ENCODE data around the gene PTPRG.

The PTPRG gene

GRCh38 chr3:62154457-62155148 is 593.2 kb downstream of the PTPRG start:
- H3K36me3 ChIP-seq (ENCODE audit: control insufficient read depth, low read length), result no peaks in the 10 kb centered on the region
- no peaks in the 10 kb centered on the region for H4K20me1 ChIP-seq (ENCODE audit: control insufficient read depth, insufficient read depth, low read depth, low read length)
- no peaks in the 10 kb centered on the region for H3K9me2 ChIP-seq (replicated peaks; ENCODE audit: control insufficient read depth, low read length)
- H3F3A ChIP-seq (ENCODE audit: control insufficient read depth, insufficient read depth), result no peaks in the 10 kb centered on the region
- H3K4me2 ChIP-seq (ENCODE audit: low read length), result no peak overlapping the region
- H3K4me1 ChIP-seq (ENCODE audit: control insufficient read depth, low read length), result no peaks in the 10 kb centered on the region
- H3K4me3 ChIP-seq (ENCODE audit: low read length), result no peak overlapping the region
- H3K27ac ChIP-seq (ENCODE audit: low read depth, low read length), result no peak overlapping the region
- no peaks in the 10 kb centered on the region for H3K79me2 ChIP-seq (ENCODE audit: control insufficient read depth, low read length)
- TF ChIP-seq EZH2phosphoT487 (IDR thresholded peaks at IDR 0.05; ENCODE audit: borderline replicate concordance, low read length), result no peak
- no peak for TF ChIP-seq CTCF (IDR thresholded peaks at IDR 0.05; ENCODE audit: low read depth, low read length, poor library complexity, severe bottlenecking)
- no peaks in the 10 kb centered on the region for H3K9me3 ChIP-seq (ENCODE audit: control insufficient read depth, insufficient read depth, low read length)
- no peaks in the 10 kb centered on the region for H3K27me3 ChIP-seq (ENCODE audit: control insufficient read depth, low read length)

- no peaks in the 10 kb centered on the region for H3K9me3 ChIP-seq (ENCODE audit: control insufficient read depth, insufficient read depth, low read length)
- H4K20me1 ChIP-seq (ENCODE audit: control insufficient read depth, insufficient read depth, low read depth, low read length), result no peaks in the 10 kb centered on the region
These were observed 597.8 kb downstream of the PTPRG start for GRCh38 chr3:62159056-62159708.

GRCh38 chr3:62159709-62160092 is 598.3 kb downstream of the PTPRG start:
- Histone ChIP-seq H4K20me1 (ENCODE audit: control insufficient read depth, insufficient read depth, low read depth, low read length) (no peaks in the 10 kb centered on the region), H3K9me3 (ENCODE audit: control insufficient read depth, insufficient read depth, low read length) (no peaks in the 10 kb centered on the region), H3K36me3 (ENCODE audit: control insufficient read depth, low read length) (no peaks in the 10 kb centered on the region), H3K4me2 (ENCODE audit: low read length) (no peak overlapping the region), H3K79me2 (ENCODE audit: control insufficient read depth, low read length) (no peaks in the 10 kb centered on the region), H3K4me3 (ENCODE audit: low read length) (no peak overlapping the region), H3K4me1 (ENCODE audit: control insufficient read depth, low read length) (no peaks in the 10 kb centered on the region), H3K27me3 (ENCODE audit: control insufficient read depth, low read length) (no peaks in the 10 kb centered on the region), H3K9me2 (replicated peaks; ENCODE audit: control insufficient read depth, low read length) (no peaks in the 10 kb centered on the region), H3F3A (ENCODE audit: control insufficient read depth, insufficient read depth) (no peaks in the 10 kb centered on the region), H3K27ac (ENCODE audit: low read depth, low read length) (no peak overlapping the region)
- TF ChIP-seq EZH2phosphoT487 (IDR thresholded peaks at IDR 0.05; ENCODE audit: borderline replicate concordance, low read length), result no peak
- no peak for TF ChIP-seq CTCF (IDR thresholded peaks at IDR 0.05; ENCODE audit: low read depth, low read length, poor library complexity, severe bottlenecking)

More at GRCh38 chr3:62159056-62159708, 597.8 kb downstream of the PTPRG start:
- Histone ChIP-seq H3K79me2 (ENCODE audit: control insufficient read depth, low read length) (no peaks in the 10 kb centered on the region), H3K4me1 (ENCODE audit: control insufficient read depth, low read length) (no peaks in the 10 kb centered on the region), H3K36me3 (ENCODE audit: control insufficient read depth, low read length) (no peaks in the 10 kb centered on the region), H3K4me3 (ENCODE audit: low read length) (no peak overlapping the region), H3K9me2 (replicated peaks; ENCODE audit: control insufficient read depth, low read length) (no peaks in the 10 kb centered on the region), H3K4me2 (ENCODE audit: low read length) (no peak overlapping the region), H3K27me3 (ENCODE audit: control insufficient read depth, low read length) (no peaks in the 10 kb centered on the region), H3K27ac (ENCODE audit: low read depth, low read length) (no peak overlapping the region), H3F3A (ENCODE audit: control insufficient read depth, insufficient read depth) (no peaks in the 10 kb centered on the region)
- TF ChIP-seq EZH2phosphoT487 (IDR thresholded peaks at IDR 0.05; ENCODE audit: borderline replicate concordance, low read length) (no peak), CTCF (IDR thresholded peaks at IDR 0.05; ENCODE audit: low read depth, low read length, poor library complexity, severe bottlenecking) (no peak)

Data from DOHH2 (cell line).